Neural cell (in vitro differentiated cells): ENCODE data around the gene TERB2. TPM values are rescaled to one million over a fixed set of nuclear protein-coding genes. Genes with fewer than 3 reads are reported as not detected.
"Not testable (repeated sequence)": the region's sequence is repeated elsewhere in the genome, so short reads cannot be mapped to it uniquely, and the experiment has no call there.

Experiments
- H2AFZ ChIP-seq: fragments of 200-600, 300-800 bp; sonication (generic), shearing (Covaris generic); 2 replicates; pipeline ENCODE4 v1.6.0; 2014; ENCODE audit warnings: low read depth, mild to moderate bottlenecking, antibody characterized with exemption, low read length, moderate library complexity
- H3F3A ChIP-seq: fragments of 200-600 bp; shearing (Covaris generic); 2 replicates; pipeline ENCODE4 v1.6.1; 2016; ENCODE audit warnings: mild to moderate bottlenecking, moderate library complexity, mixed read lengths, antibody characterized with exemption, low read length; ENCODE audit not compliant: insufficient read depth, poor library complexity, severe bottlenecking
- H3K27ac ChIP-seq: fragments of 200-600, 300-800 bp; sonication (generic), shearing (Covaris generic); 2 replicates; pipeline ENCODE4 v1.5.1; 2014; ENCODE audit warnings: mild to moderate bottlenecking, low read length, moderate library complexity
- H3K27me3 ChIP-seq: fragments of 300-800, 200-600 bp; sonication (generic), shearing (Covaris generic); 2 replicates; pipeline ENCODE4 v1.6.0; 2014; ENCODE audit warnings: mild to moderate bottlenecking, low read depth, low read length, moderate library complexity; ENCODE audit not compliant: insufficient read depth
- H3K36me3 ChIP-seq: fragments of 300-800, 200-600 bp; sonication (generic), shearing (Covaris generic); 2 replicates; pipeline ENCODE4 v1.5.1; 2014; ENCODE audit warnings: mild to moderate bottlenecking, antibody characterized with exemption, low read length, moderate library complexity; ENCODE audit not compliant: insufficient read depth
- H3K4me2 ChIP-seq: fragments of 300-800, 200-600 bp; sonication (generic), shearing (Covaris generic); 2 replicates; pipeline ENCODE4 v1.6.0; 2014; ENCODE audit warnings: mild to moderate bottlenecking, low read length
- H3K4me3 ChIP-seq: fragments of 300-800, 200-600 bp; sonication (generic), shearing (Covaris generic); 2 replicates; pipeline ENCODE4 v1.5.1; 2014; ENCODE audit warnings: mild to moderate bottlenecking, low read length, moderate library complexity
- H3K79me2 ChIP-seq: fragments of 200-600 bp; shearing (Covaris generic); replicated peaks from 2 replicates; pipeline ENCODE4 v1.6.0; 2014; ENCODE audit warnings: mild to moderate bottlenecking, low read length, moderate library complexity; ENCODE audit not compliant: insufficient read depth
- H3K9ac ChIP-seq: fragments of 300-800, 200-600 bp; sonication (generic), shearing (Covaris generic); 2 replicates; pipeline ENCODE4 v1.6.1; 2016; ENCODE audit warnings: mild to moderate bottlenecking, low read length, mixed read lengths
- H3K9me2 ChIP-seq: fragments of 200-600 bp; shearing (Covaris generic); 2 replicates; pipeline ENCODE4 v1.6.1; 2016; ENCODE audit warnings: mild to moderate bottlenecking, low read length, mixed read lengths; ENCODE audit not compliant: insufficient read depth
- H3K9me3 ChIP-seq: fragments of 200-600, 300-800 bp; sonication (generic), shearing (Covaris generic); 2 replicates; pipeline ENCODE4 v1.6.1; 2016; ENCODE audit warnings: mild to moderate bottlenecking, mixed run types, low read length, moderate library complexity, mixed read lengths
- H4K20me1 ChIP-seq: fragments of 200-600 bp; shearing (Covaris generic); 2 replicates; pipeline ENCODE4 v1.6.1; 2016; ENCODE audit warnings: mild to moderate bottlenecking, mixed run types; ENCODE audit not compliant: insufficient read depth
- CTCF ChIP-seq: fragments of 450-650 bp; IDR thresholded peaks from 2 replicates; pipeline ENCODE4 v1.5.1; 2014; ENCODE audit warnings: antibody characterized with exemption, mild to moderate bottlenecking, moderate library complexity; ENCODE audit not compliant: poor library complexity, severe bottlenecking
- EP300 ChIP-seq: fragments of 450-650 bp; conservative IDR thresholded peaks from 2 replicates; pipeline ENCODE4 v1.6.1; 2014; ENCODE audit warnings: antibody characterized with exemption, mild to moderate bottlenecking, moderate library complexity; ENCODE audit not compliant: poor library complexity, severe bottlenecking
- EZH2 ChIP-seq: fragments of 200-600, 300-800 bp; shearing (Covaris generic), sonication (generic); IDR thresholded peaks from 2 replicates; pipeline ENCODE4 v1.6.1; 2014; ENCODE audit warnings: antibody characterized with exemption, low read length, borderline replicate concordance, mild to moderate bottlenecking; ENCODE audit not compliant: insufficient read depth, poor library complexity, severe bottlenecking
- POLR2AphosphoS5 ChIP-seq: IDR thresholded peaks from 2 replicates; pipeline ENCODE4 v1.6.1; 2012
- RAD21 ChIP-seq: fragments of 450-650 bp; conservative IDR thresholded peaks from 2 replicates; pipeline ENCODE4 v1.6.1; 2014; ENCODE audit warnings: antibody characterized with exemption, mild to moderate bottlenecking, moderate library complexity
- REST ChIP-seq: IDR thresholded peaks from 2 replicates; pipeline ENCODE4 v1.6.1; 2012; ENCODE audit warnings: borderline replicate concordance
- TAF1 ChIP-seq: IDR thresholded peaks from 2 replicates; pipeline ENCODE4 v1.6.1; 2012; ENCODE audit warnings: low read depth
- polyA plus RNA-seq: library from polyadenylated mRNA; depleted of rRNA; stranded (reverse); fragments of >200 nt; gene quantifications from 2 replicates; pipeline ENCODE4 v1.2.3, GENCODE V29; 2014

TERB2 gene
- polyA plus RNA-seq, 1 donor from 2014 or later = not detected

DNA sequence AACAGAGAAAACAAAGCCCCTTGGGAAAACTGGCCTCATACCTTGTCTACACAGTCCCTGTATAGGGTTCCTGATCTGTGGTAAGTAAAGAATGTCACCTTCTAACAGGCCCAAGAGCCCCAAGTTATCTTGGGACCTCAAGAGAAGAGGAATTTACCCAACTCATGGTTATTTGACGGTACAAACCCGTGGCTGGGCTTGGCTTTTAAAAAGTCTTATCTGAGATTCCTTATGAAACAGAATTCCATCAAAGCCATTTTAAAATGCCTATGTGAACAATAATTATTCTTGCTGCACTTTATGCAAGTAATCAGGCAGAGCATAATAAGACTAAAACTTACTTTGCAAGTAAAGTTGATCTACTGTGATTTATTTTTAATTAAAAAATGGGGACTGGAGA, 52.6 kb downstream of the TERB2 start:
- Histone ChIP-seq H3K9me2 (no peaks in the 10 kb centered on the region), H3K79me2 (no peaks in the 10 kb centered on the region)
- TF ChIP-seq POLR2AphosphoS5 (no peak), CTCF (no peak), EP300 (no peak), TAF1 (no peak), RAD21 (no peak), REST (no peak), EZH2 (no peak)

GRCh38 chr15:45015114-45015513, 58.6 kb downstream of the TERB2 start:
- not testable (repeated sequence) for H3F3A ChIP-seq, H3K36me3 ChIP-seq, H3K27ac ChIP-seq, H3K9me2 ChIP-seq, H3K27me3 ChIP-seq, H3K9me3 ChIP-seq, H4K20me1 ChIP-seq, H3K79me2 ChIP-seq, H3K4me2 ChIP-seq, H3K9ac ChIP-seq, H2AFZ ChIP-seq, H3K4me3 ChIP-seq

More for the DNA sequence above, 52.6 kb downstream of the TERB2 start:
- Histone ChIP-seq H4K20me1 (no peaks in the 10 kb centered on the region), H3F3A (no peaks in the 10 kb centered on the region), H3K9ac (no peak overlapping the region), H3K27me3 (no peaks in the 10 kb centered on the region), H2AFZ (no peak overlapping the region), H3K9me3 (no peaks in the 10 kb centered on the region), H3K27ac (no peak overlapping the region), H3K4me3 (no peak overlapping the region), H3K4me2 (no peak overlapping the region), H3K36me3 (no peaks in the 10 kb centered on the region)

- not testable (repeated sequence) for H3K9me3 ChIP-seq, H3K27me3 ChIP-seq, H3K4me3 ChIP-seq, H3K9me2 ChIP-seq, H3K79me2 ChIP-seq, H3K9ac ChIP-seq, H3K4me2 ChIP-seq, H3F3A ChIP-seq, H3K27ac ChIP-seq, H3K36me3 ChIP-seq, H4K20me1 ChIP-seq, H2AFZ ChIP-seq
These were observed 63.9 kb downstream of the TERB2 start for GRCh38 chr15:45020222-45020900.

DNA sequence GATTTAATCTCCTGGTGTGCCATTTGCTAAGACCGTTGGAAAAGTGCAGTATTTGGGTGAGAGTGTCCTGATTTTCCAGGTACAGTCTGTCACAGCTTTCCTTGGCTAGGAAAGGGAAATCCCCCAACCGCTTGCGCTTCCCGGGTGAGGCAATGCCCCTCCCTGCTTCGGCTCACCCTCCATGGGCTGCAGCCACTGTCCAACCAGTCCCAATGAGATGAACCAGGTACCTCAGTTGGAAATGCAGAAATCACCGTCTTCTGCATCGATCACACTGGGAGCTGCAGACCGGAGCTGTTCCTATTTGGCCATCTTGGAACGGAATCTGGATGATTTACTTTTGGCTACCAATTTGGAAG, 64.4 kb downstream of the TERB2 start:
- not testable (repeated sequence) for H3K9me2 ChIP-seq, H3K27me3 ChIP-seq, H3F3A ChIP-seq, H3K36me3 ChIP-seq, H3K27ac ChIP-seq, H3K79me2 ChIP-seq, H3K9ac ChIP-seq, H3K4me2 ChIP-seq, H3K4me3 ChIP-seq, H2AFZ ChIP-seq, H3K9me3 ChIP-seq, H4K20me1 ChIP-seq
